Endothelial cell of umbilical vein (primary cell): Measurements from ENCODE around the gene PSENEN.

Source experiments
- CTCF ChIP-seq, 2 donors: IDR thresholded peaks; 1 replicate in 1 of 2; 2 replicates in 1 of 2; pipeline ENCODE4 v1.5.1; 2011; ENCODE audit warnings: low read length in 2 of 2, mild to moderate bottlenecking in 2 of 2, moderate library complexity in 2 of 2, control low read depth in 1 of 2, inconsistent platforms in 1 of 2, low read depth in 1 of 2; ENCODE audit not compliant: insufficient read depth in 1 of 2; ENCODE audit errors: extremely low read depth in 1 of 2
- EZH2 ChIP-seq: IDR thresholded peaks from 2 replicates; pipeline ENCODE4 v1.6.1; 2012; ENCODE audit warnings: borderline replicate concordance, low read depth, mild to moderate bottlenecking, moderate library complexity, low read length, inconsistent platforms; ENCODE audit not compliant: severe bottlenecking
- FOS ChIP-seq: IDR thresholded peaks from 2 replicates; pipeline ENCODE4 v1.6.1; 2011; ENCODE audit warnings: mild to moderate bottlenecking, low read length, moderate library complexity, borderline replicate concordance; ENCODE audit not compliant: insufficient read depth
- MAX ChIP-seq: IDR thresholded peaks from 2 replicates; pipeline ENCODE4 v1.6.1; 2011; ENCODE audit not compliant: insufficient read depth, insufficient read length
- POLR2A ChIP-seq: IDR thresholded peaks from 2 replicates; pipeline ENCODE4 v1.6.1; 2012; ENCODE audit warnings: low read depth, mild to moderate bottlenecking, control low read depth, low read length

GRCh38 chr19:35759697-35760096 is 14.2 kb downstream of the PSENEN start:
- TF ChIP-seq EZH2 (no peak), CTCF (IDR thresholded peaks at IDR 0.05; ENCODE audit: extremely low read depth in 1 of 2, insufficient read depth in 1 of 2, low read depth in 1 of 2, low read length in 2 of 2) (no peak), POLR2A (no peak), MAX (no peak), FOS (no peak)
